ENCODE measurements around the gene IMPDH2. TPM values are rescaled to one million over a fixed set of nuclear protein-coding genes. Genes with fewer than 3 reads are reported as not detected.
A peak's percentile ranks its signal among the peaks of the same experiment; 100 is the strongest.

IMPDH2 gene
- 221 and 256 TPM in 2 replicates for total RNA-seq (ENCODE audit: low replicate concordance)
- long read RNA-seq, transcript IMPDH2-201 (14 exons, 1,643 nt) = major isoform, 956 of 1,082 reads
- long read RNA-seq, partial matches to known transcripts = 36 of 1,082 reads
- long read RNA-seq, other reads (novel, unspliced or antisense) = 90 of 1,082 reads

GRCh38 chr3:49028673-49029562 is at the start of gene IMPDH2:
Gene IMPDH2, minus strand, starts transcription at chr3:49029398. Its CDS starts 48 bp downstream, at chr3:49029350.
- H3K27ac Mint-ChIP-seq = peak within 1 kb of the TSS; percentile 95
- no peaks in the 10 kb centered on the region for H3K27me3 Mint-ChIP-seq
- H3K4me3 Mint-ChIP-seq = peak within 1 kb of the TSS; percentile 98
- TF ChIP-seq, protein P1, sequence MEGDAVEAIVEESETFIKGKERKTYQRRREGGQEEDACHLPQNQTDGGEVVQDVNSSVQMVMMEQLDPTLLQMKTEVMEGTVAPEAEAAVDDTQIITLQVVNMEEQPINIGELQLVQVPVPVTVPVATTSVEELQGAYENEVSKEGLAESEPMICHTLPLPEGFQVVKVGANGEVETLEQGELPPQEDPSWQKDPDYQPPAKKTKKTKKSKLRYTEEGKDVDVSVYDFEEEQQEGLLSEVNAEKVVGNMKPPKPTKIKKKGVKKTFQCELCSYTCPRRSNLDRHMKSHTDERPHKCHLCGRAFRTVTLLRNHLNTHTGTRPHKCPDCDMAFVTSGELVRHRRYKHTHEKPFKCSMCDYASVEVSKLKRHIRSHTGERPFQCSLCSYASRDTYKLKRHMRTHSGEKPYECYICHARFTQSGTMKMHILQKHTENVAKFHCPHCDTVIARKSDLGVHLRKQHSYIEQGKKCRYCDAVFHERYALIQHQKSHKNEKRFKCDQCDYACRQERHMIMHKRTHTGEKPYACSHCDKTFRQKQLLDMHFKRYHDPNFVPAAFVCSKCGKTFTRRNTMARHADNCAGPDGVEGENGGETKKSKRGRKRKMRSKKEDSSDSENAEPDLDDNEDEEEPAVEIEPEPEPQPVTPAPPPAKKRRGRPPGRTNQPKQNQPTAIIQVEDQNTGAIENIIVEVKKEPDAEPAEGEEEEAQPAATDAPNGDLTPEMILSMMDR (conservative IDR thresholded peaks at IDR 0.05) = no peak
- H3K4me1 Mint-ChIP-seq (ENCODE audit: unreplicated experiment) = peaks cover 27% of the 10 kb centered on the region
- peaks cover 26% of the 10 kb centered on the region for H3K36me3 Mint-ChIP-seq
- H3K9me3 Mint-ChIP-seq = no peaks in the 10 kb centered on the region
- peak; percentile 94 for DNase-seq (ENCODE audit: extremely low spot score, unreplicated experiment)

GRCh38 chr3:49076646-49077045 is 47.4 kb upstream of the IMPDH2 start:
- TF ChIP-seq, protein P1 (conservative IDR thresholded peaks at IDR 0.05) = no peak
- no peak overlapping the region for H3K4me3 Mint-ChIP-seq
- peaks cover 12% of the 10 kb centered on the region for H3K36me3 Mint-ChIP-seq
- no peaks in the 10 kb centered on the region for H3K9me3 Mint-ChIP-seq
- DNase-seq (ENCODE audit: extremely low spot score, unreplicated experiment) = no peak
- no peaks in the 10 kb centered on the region for H3K27me3 Mint-ChIP-seq
- no peak overlapping the region for H3K27ac Mint-ChIP-seq
- no peaks in the 10 kb centered on the region for H3K4me1 Mint-ChIP-seq (ENCODE audit: unreplicated experiment)

GRCh38 chr3:49076116-49076515 is 46.9 kb upstream of the IMPDH2 start:
- Mint-ChIP-seq H3K36me3 (peaks cover 12% of the 10 kb centered on the region), H3K4me3 (no peak overlapping the region), H3K27me3 (no peaks in the 10 kb centered on the region), H3K9me3 (no peaks in the 10 kb centered on the region), H3K27ac (no peak overlapping the region), H3K4me1 (ENCODE audit: unreplicated experiment) (no peaks in the 10 kb centered on the region)
- TF ChIP-seq, protein P1 (conservative IDR thresholded peaks at IDR 0.05) = no peak
- no peak for DNase-seq (ENCODE audit: extremely low spot score, unreplicated experiment)

DNA sequence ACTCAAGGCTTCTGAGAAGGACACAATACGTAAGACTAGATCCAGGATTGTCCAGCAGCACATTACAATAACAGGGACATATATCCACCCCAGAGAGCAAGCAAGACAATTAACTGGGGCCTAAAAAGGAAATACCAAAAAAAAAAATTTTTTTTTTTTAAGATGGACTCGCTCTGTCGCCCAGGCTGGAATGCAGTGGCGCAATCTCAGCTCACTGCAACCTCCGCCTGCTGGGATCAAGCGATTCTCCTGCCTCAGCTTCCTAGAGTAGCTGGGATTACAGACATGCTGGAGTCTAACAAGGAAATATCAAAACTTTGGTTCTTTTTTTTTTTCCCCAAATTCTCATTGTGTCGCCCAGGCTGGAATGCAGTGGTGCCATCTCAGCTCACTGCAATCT is 28.8 kb upstream of the IMPDH2 start:
- Mint-ChIP-seq H3K27ac (no peak overlapping the region), H3K4me3 (no peak overlapping the region), H3K4me1 (ENCODE audit: unreplicated experiment) (no peaks in the 10 kb centered on the region), H3K36me3 (peaks cover 8% of the 10 kb centered on the region), H3K9me3 (no peaks in the 10 kb centered on the region), H3K27me3 (no peaks in the 10 kb centered on the region)
- TF ChIP-seq, protein P1 (conservative IDR thresholded peaks at IDR 0.05) = no peak
- DNase-seq (ENCODE audit: extremely low spot score, unreplicated experiment) = no peak

GRCh38 chr3:49057268-49057667 is 28.1 kb upstream of the IMPDH2 start:
- Mint-ChIP-seq H3K36me3 (peaks cover 12% of the 10 kb centered on the region), H3K9me3 (no peaks in the 10 kb centered on the region), H3K27ac (no peak overlapping the region), H3K4me1 (ENCODE audit: unreplicated experiment) (no peaks in the 10 kb centered on the region), H3K27me3 (no peaks in the 10 kb centered on the region), H3K4me3 (no peak overlapping the region)
- no peak for DNase-seq (ENCODE audit: extremely low spot score, unreplicated experiment)
- TF ChIP-seq, protein P1 (conservative IDR thresholded peaks at IDR 0.05) = no peak
